HS-27A (cell line): ENCODE measurements around the gene CHD5.

Source experiments
- DNase-seq: peaks from one replicate; pipeline ENCODE4 v3.0.0-alpha.2; 2012; ENCODE audit warnings: low read depth, missing footprints

Gene CHD5

GRCh38 chr1:6111991-6112689, 68.0 kb downstream of the CHD5 start:
- DNase-seq = no peak

- no peak for DNase-seq
These were observed 68.5 kb downstream of the CHD5 start for GRCh38 chr1:6111571-6111970.

GRCh38 chr1:6110326-6110725, 69.8 kb downstream of the CHD5 start:
- no peak for DNase-seq

DNA sequence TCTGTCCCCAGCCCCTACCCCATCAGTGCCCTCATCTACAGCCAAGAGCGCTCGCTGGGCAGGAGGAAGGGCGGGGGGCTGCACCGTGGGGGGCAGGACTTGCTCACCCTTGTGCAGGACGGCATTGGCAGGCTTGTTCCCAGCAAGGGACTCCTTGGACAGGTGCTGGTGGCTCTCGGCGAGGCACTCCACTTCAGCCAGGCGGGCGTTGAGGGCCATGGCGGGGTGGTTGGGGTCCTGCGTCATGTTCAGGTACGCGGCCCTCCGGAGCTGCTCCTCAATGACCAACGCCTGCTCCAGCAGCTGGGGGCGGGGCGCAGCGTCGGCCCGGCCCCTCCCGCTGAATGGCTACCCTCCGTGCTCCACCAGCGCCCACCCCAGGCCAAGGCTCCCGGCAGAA, 70.4 kb downstream of the CHD5 start:
- no peak for DNase-seq

DNA sequence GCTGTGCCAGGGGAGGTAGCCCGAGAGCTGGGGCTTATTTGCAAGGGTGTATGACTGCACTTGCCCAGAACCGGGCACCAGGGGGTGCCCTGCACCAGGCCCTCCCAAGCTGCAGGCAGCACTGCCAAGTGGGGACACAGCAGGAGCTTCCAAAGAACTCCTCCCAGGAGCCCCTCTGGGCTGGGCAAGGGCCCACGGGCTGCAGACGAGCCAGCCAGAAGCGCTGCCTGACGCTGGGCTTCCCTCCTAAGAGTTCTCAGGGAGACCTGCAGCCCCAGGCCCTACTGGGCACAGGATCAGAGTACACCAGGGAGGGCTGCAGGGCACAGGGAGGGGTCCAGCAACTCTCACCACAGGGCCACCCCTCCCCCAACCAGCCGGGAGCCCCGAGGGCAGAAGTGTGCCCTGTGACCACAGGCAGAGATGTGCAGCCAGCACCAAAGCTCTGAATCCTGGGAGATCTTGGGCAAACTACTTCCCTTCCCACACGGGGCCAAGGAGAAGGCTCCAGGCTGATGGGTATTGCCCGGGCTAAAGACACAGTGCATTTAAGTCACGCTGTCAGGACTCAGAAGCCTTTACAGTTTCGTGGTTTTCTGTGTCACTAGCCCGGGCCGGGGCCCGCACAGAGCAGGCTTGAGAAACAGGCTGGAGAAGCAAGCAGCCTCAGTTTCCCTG, 71.0 kb downstream of the CHD5 start:
- no peak for DNase-seq

DNA sequence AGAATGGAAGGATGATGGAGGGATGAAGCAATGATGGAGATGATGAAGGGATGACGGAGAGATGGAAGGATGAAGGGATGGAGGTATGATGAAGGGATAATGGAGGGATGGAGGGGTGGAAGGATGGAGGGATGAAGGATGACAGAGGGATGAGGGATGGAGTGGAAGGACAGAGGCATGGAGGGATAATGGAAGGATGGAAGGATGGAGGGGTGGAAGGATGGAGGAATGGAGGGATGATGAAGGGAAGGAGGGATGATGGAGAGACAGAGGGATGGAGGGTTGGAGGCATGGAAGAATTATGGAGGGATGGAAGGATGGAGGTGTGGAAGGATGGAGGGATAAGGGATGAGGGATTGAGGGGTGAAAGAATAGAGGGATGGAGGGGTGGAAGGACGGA, 71.6 kb downstream of the CHD5 start:
- DNase-seq = no peak

DNA sequence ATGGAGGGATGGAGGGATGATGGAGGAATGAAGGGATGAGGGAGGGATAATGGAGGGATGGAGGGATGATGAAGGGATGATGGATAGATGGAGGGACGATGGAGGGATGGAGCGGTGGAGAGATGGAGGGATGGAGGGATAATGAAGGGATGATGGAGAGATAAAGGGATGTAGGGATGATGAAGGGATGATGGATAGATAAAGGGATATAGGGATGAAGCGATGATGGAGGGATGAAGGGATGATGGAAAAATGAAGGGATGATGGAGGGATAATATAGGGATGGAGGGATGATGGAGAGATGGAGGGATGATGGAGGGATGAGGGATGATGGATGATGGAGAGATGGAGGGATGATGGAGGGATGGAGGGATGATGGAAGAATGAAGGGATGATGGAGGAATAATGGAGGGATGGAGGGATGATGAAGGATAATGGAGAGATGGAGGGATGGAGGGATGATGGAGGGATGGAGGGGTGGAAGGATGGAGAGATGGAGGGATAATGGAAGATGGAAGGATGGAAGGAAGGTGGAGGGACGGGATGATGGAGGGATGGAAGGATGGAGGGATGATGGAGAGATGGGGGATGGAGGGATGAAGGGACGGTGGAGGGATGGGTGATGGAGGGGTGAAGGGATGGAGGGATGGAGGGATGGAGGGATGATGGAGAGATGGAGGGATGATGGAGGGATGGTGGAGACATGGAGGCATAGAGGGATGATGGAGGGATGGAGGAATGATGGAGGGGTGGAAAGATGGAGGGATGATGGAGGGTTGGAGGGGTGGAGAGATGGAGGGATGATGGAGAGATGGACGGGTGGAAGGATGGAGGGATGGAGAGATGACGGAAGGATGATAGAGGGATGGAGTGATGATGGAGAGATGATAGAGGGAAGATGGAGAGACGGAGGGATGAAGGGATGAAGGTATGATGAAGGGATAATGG, 72.4 kb downstream of the CHD5 start:
- DNase-seq = no peak

GRCh38 chr1:6106977-6107376, 73.1 kb downstream of the CHD5 start:
- no peak for DNase-seq

DNA sequence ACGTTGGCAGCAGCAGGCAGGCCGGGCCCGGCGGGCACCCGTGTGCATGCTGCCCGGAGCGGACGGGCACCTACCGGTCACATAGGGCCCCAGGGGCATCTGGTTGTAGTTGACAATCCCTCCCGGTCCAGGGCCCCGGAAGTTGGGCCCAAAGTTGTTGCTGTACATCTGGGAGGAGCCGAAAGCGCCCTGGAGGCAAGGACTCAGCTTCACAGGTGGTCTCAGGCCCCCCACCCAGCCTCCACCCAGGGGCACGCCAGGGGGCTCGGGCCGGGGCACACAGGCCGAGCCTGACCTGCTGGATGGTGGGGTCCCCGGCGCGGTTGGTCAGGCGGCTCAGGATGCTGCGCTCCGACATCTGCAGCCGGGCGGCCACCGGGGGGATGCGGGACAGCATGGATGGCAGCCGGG, 73.8 kb downstream of the CHD5 start:
- no peak for DNase-seq

DNA sequence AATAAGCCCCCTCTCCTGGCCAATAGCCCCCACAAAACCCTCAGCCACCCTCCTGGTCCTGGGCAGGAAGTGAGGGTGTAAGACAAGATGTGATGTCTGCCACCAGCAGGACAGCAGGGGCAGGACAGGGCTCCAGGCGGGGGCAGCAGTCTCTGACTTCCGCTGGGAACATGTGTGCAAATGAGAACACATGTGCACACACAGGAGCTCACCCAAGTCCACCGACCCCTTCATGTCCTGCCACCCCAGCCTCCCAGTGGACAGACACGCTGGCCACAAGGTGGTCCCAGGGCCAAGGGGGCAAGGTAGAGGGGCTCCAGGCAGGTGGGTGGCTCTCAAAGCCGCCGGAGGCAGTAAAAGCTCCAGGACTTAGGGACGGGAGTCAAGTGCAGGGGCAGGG, 74.4 kb downstream of the CHD5 start:
- no peak for DNase-seq

DNA sequence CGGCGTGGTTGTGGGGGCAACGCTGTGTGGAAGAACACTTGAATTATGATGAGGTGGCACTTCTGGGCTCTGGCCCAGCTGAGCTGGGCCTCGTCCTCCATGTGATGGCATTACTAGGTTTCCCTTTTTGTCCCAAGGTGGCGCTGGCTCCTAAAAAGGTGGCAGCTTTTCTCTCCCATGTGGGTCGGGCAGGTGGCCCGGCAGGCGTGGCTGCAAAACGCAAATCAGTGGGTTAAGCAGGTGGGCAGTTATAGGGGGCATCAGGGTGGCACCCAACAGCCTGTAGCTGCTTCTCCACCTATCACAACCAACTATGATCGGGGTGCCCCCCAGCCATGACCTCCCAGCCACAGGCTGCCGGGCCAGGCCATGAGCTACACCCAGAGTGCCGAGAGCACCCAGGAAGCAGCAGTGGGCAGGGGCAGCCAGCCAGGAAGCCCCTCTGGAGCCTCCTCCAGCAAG, 74.9 kb downstream of the CHD5 start:
- no peak for DNase-seq

DNA sequence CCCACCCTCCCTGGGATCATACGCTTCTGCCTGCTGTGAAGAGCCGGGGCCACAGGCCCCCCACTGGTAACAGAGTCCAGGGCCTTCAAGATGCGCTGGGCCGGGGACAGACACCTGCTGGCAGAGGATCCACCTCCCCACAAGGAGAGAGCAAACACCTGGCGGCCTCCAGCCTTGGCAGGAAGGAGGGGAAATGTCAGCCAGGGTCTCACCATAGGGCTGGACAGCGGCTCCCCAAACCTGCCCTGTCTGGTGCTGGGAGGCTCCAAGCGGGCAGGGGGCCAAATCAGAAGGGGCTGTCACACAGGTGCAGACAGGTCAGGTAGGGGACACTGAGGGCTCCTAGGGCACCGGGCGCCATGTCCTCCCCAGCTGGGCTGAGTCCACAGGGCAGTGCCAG, 75.5 kb downstream of the CHD5 start:
- DNase-seq = no peak

DNA sequence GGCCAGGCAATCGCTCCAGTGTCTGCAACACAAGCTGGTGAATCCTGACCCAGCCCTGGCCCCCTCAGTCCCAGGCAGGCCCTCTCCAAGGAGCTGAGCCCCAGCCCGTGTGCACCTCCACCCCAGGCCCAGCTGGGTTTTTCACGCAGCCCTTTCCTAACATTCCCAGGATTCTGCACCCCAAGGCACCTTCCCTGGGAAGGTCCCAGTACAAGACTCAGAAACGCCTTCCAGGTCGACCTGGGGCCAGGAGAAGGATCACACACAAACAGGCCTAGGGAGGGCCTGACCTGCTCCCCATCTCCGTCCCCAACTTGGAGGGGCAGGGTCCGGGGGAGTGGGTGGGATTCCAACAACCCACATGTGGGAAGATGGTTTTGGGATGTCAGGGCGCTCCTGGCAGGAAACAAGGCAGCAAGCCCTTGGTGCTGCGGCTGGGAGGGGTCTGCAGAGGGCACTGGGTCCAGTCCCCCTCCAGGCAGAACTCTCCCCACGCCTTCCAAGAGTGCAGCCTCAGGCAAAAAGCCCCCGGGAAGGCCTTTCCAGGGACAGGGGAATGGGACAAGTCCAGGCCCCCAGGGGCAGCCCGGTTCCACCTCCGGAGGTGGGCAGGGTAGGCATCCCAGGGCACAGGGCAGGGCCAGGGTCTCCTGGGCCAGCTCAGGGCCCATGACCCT, 76.1 kb downstream of the CHD5 start:
- DNase-seq = no peak

- DNase-seq = no peak
These were observed 76.8 kb downstream of the CHD5 start for GRCh38 chr1:6103111-6103853.

DNA sequence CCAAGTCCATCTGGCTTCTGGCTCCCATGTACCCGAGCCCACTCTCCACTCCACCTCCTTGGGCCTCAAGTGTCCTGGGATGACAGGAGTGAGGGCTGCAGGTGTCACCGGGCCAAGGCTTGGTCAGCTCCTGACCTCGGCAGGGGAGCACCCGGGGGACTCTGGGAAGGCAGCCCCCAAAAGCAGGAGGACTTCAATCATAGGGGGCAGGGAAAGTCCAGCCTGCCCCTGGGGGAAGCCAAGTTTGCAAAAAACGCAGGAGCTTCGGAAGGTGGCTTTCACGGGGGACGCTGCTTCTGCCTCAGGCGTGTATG, 77.6 kb downstream of the CHD5 start:
- no peak for DNase-seq

- no peak for DNase-seq
These were observed 78.1 kb downstream of the CHD5 start for GRCh38 chr1:6101826-6102531.

- no peak for DNase-seq
These were observed 79.0 kb downstream of the CHD5 start for GRCh38 chr1:6100861-6101783.

- no peak for DNase-seq
These were observed 80.0 kb downstream of the CHD5 start for GRCh38 chr1:6099787-6100765.

- no peak for DNase-seq
These were observed 80.8 kb downstream of the CHD5 start for GRCh38 chr1:6099297-6099696.
